DMS 273 treated with DMSO at 0.1 percent for 48 hours (cell line): ENCODE results near the gene ABI2.

Experiments
- DNase-seq: peaks from one replicate; lab custom pipeline; 2025; lab: John Stamatoyannopoulos, UW

The ABI2 gene

DNA sequence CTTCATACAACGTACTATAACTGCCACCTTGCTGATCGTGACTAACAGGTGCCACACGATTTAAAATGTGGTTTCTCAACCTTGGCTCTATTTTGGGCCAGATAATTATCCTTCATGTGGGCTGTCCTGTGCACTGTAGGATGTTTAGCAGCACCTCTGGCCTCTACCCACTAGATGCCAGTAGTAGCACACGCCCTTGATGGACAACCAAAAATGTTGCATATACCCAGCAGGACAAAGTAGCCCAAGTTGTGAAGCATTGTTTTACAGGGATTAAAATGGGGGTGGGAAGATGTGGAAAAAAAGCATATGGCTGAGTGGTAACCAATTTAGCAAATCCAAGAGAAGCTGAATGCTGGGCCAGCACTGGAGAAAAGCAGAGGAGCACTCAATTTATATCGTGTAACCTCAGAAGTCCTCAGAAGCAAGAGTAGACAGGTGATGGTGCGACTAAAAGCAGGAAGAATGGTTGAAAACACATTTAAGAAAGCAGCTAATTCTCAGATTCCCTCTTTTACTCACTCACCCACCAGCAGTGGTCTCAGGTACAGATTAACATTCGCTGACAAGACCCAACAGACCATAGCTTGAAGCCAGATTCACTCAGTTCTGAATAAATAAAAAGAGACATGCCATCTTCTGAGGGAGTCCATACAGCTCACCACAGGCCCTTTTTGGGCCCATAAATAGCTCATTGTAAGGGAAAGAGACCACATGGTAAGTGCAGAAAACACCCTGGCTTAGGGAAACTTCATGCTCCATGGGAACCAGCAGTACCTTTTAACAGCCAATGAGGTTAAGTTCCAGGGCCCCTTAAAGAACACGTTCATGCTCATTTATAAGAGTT is 156.3 kb downstream of the ABI2 start:
- no peak for DNase-seq

- no peak for DNase-seq
These were observed 161.3 kb downstream of the ABI2 start for GRCh38 chr2:203489531-203489930.

- no peak for DNase-seq
These were observed 162.2 kb downstream of the ABI2 start for GRCh38 chr2:203490391-203490790.

GRCh38 chr2:203492965-203493364 is 164.8 kb downstream of the ABI2 start:
- no peak for DNase-seq
